Ovary (tissue), 9 donors: ENCODE results near the gene SURF6. TPM values are rescaled to one million over a fixed set of nuclear protein-coding genes. Genes with fewer than 3 reads are reported as not detected.

Experiments
- DNase-seq, 5 donors: peaks; one replicate each; pipeline ENCODE4 v3.0.0-alpha.2; 2019 to 2020
- H3K27ac ChIP-seq, 2 donors: fragments of 200-600 bp; one replicate each; pipeline versions ENCODE4 v1.5.1 to v1.8.0; 2019 to 2022
- H3K27me3 ChIP-seq: fragments of 200-600 bp; one replicate; pipeline ENCODE4 v1.8.0; 2022
- H3K36me3 ChIP-seq: fragments of 200-600 bp; sonication (generic); one replicate; pipeline ENCODE4 v1.5.1; 2019
- H3K4me1 ChIP-seq: one replicate; pipeline ENCODE4 v1.8.1; 2013; ENCODE audit warnings: mild to moderate bottlenecking, moderate library complexity; ENCODE audit not compliant: insufficient read depth
- H3K4me3 ChIP-seq: fragments of 200-600 bp; sonication (generic); one replicate; pipeline ENCODE4 v1.5.1; 2017
- H3K9me3 ChIP-seq, 2 donors: fragments of 200-600 bp in 1 of 2; sonication (generic) in 1 of 2; one replicate each; pipeline versions ENCODE4 v1.5.1 to v1.8.1; 2013 to 2019; ENCODE audit warnings: mild to moderate bottlenecking in 1 of 2, moderate library complexity in 1 of 2
- CTCF ChIP-seq, 3 donors: fragments of 450-650 bp in 2 of 3; fragments of 200-600 bp in 1 of 3; IDR thresholded peaks; one replicate each; pipeline versions ENCODE4 v1.5.1 to v1.8.0; 2016 to 2022; ENCODE audit warnings: antibody characterized with exemption in 3 of 3, mild to moderate bottlenecking in 1 of 3
- EP300 ChIP-seq: sonication (generic); formaldehyde crosslinking; IDR thresholded peaks from one replicate; pipeline ENCODE4 v1.6.1; 2017; ENCODE audit warnings: antibody characterized with exemption
- POLR2A ChIP-seq: fragments of 450-650 bp; IDR thresholded peaks from one replicate; pipeline ENCODE4 v1.6.1; 2017; ENCODE audit warnings: antibody characterized with exemption, mild to moderate bottlenecking, moderate library complexity
- WGBS, 3 donors: extraction: QIAGEN DNeasy Blood & Tissue Kit in 1 of 3; methylation state at CpG; one replicate each; pipeline versions ENCODE4 v1.1.5 to v1.1.7; 2013 to 2017; 5-methylcytosine and 5-hydroxymethylcytosine counted together
- intact Hi-C, 4 donors: fragments of 100-400 bp; cut with DNase I; formaldehyde crosslinking; loops; one replicate each; pipeline versions ENCODE4 v1.11.0 to v1.15.1; 2022 to 2023
- polyA plus RNA-seq, 2 donors: library from polyadenylated mRNA; stranded (reverse); fragments of 200-250 nt in 1 of 2; fragments of 350-450 nt in 1 of 2; fragmentation: Illumina TruSeq in 1 of 2; extraction: RNeasy Lipid Tissue Mini Kit (QIAGEN cat#74804) in 1 of 2; gene quantifications; one replicate each; pipeline ENCODE4 v1.2.3, GENCODE V29; 2013 to 2014
- total RNA-seq, 7 donors: library from RNA; depleted of rRNA in 2 of 7; stranded (reverse); fragments of >200 nt in 2 of 7; fragmentation: NEBNext Ultra II Directional in 3 of 7; extraction: Animal tissue kit (Norgen Biotek cat#: 25700) in 3 of 7; gene quantifications; one replicate each; pipeline versions ENCODE4 v1.1.0 to v1.2.4, GENCODE V29; 2016 to 2023
- donor health status: DM: no; HTN: no; CAD: no; lungs with moderate emphysema.
- donor health status: DM: no; HTN: no; CAD: no.
- donor health status: Bipolar disorder and iron deficiency.
- donor health status: DM: yes; HTN: yes; CAD: no.
- donor health status: DM: no; HTN: no; CAD: no.
- donor health status: DM: yes; HTN: yes; CAD: no.

SURF6 gene
- total and polyA plus RNA-seq, 9 donors = 12.7 to 24.9 (median 21.0) TPM

DNA sequence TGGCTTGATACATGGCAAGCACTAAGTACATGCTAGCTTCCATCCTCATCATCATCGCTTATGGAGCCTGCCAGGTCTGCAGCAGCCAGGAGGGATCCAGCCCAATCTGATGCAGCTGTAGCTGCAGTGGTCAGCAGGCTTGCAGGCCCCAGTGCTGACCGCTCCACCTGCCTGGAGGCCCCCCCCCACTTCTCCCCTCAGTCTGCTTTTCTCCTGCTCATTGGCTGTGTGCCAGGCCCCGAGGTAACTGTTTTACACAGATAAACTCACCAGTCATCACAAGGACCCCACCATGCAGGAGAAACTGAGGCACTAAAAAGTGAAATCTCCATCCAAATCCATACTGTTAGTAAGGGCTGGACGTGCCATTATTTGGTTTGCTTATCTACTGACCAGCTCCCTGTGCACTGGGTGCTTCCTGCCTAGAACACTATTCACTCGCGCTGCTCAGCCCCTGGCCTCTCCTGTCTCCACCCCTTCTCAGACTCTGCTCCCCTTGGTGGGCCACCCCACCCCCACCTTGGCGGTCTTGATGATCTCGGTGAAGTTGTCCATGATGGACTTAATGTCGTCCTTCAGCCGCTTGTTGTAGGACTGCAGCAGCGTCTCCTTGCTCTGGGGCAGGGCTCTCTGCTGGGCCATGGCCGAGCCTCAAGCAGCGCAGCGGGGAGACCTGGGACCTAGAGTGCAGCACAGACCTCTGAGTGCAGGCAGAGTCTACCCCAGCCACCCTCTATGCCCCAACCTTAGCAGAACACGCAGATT is 10.2 kb upstream of the SURF6 start:
- peak overlapping the region in 1 of 2 donors; percentile 77 for H3K27ac ChIP-seq
- 60 to 64% (median 61%) methylated on average over 15 of the region's 15 CpGs for WGBS, 3 donors
- DNase-seq = peak in 2 of 5 donors; percentile 40 to 63

GRCh38 chr9:133345596-133345995 is 9.6 kb upstream of the SURF6 start:
- no peaks in the 10 kb centered on the region for H3K36me3 ChIP-seq
- H3K9me3 ChIP-seq = no peaks in the 10 kb centered on the region
- H3K27ac ChIP-seq = no peak overlapping the region
- no peaks in the 10 kb centered on the region for H3K27me3 ChIP-seq
- H3K4me1 ChIP-seq = peaks cover 5% of the 10 kb centered on the region
- no peak for DNase-seq
- intact Hi-C loops = no loop called here
- 85 to 89% (median 88%) methylated on average over 6 of the region's 6 CpGs for WGBS, 3 donors
- no peak overlapping the region for H3K4me3 ChIP-seq
- TF ChIP-seq POLR2A (no peak), CTCF (IDR thresholded peaks at IDR 0.05) (no peak), EP300 (no peak)

More for the DNA sequence above, 10.2 kb upstream of the SURF6 start:
- TF ChIP-seq CTCF (IDR thresholded peaks at IDR 0.05) = no peak
- TF ChIP-seq EP300 = no peak
- no peak for TF ChIP-seq POLR2A
- H3K4me3 ChIP-seq = peak overlapping the region; percentile 90
- intact Hi-C loops = no loop called here
- H3K4me1 ChIP-seq = peaks cover 5% of the 10 kb centered on the region
- H3K9me3 ChIP-seq = no peaks in the 10 kb centered on the region
- H3K36me3 ChIP-seq = no peaks in the 10 kb centered on the region
- no peaks in the 10 kb centered on the region for H3K27me3 ChIP-seq

DNA sequence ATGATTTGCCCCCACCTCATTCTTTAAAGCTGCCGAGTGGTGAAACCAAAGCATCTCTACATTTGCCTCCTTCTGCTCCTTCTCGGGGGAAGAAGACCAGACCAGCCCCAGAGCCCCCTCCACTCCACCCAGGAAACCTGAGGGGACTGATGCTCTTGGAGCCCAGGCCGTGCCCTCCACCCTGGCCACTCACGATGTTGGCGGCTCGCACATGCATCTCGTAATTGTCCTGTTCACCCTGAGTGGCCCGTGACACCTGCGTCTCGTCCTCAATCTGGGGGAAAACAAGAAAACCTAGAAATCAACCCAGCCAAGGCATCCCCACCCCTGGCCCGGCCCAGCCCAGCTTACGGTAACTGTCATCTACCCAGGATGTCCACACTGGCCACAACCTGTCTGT is 9.0 kb upstream of the SURF6 start:
- Histone ChIP-seq H3K27ac (no peak overlapping the region), H3K4me1 (peaks cover 5% of the 10 kb centered on the region), H3K4me3 (no peak overlapping the region), H3K9me3 (no peaks in the 10 kb centered on the region), H3K36me3 (no peaks in the 10 kb centered on the region), H3K27me3 (no peaks in the 10 kb centered on the region)
- no peak for TF ChIP-seq POLR2A
- TF ChIP-seq CTCF (IDR thresholded peaks at IDR 0.05) = no peak
- no peak for TF ChIP-seq EP300
- DNase-seq = no peak
- 90 to 93% (median 92%) methylated on average over 12 of the region's 12 CpGs for WGBS, 3 donors
- intact Hi-C loops = no loop called here

- Histone ChIP-seq H3K9me3 (no peaks in the 10 kb centered on the region), H3K4me1 (peaks cover 5% of the 10 kb centered on the region), H3K4me3 (no peak overlapping the region), H3K27ac (no peak overlapping the region), H3K36me3 (no peaks in the 10 kb centered on the region), H3K27me3 (no peaks in the 10 kb centered on the region)
- no peak for DNase-seq
- TF ChIP-seq EP300 (no peak), CTCF (IDR thresholded peaks at IDR 0.05) (no peak), POLR2A (no peak)
- 91 to 93% (median 92%) methylated on average over 19 of the region's 19 CpGs for WGBS, 3 donors
- intact Hi-C loops = no loop called here
These were observed 8.1 kb upstream of the SURF6 start for GRCh38 chr9:133344071-133344470.
